Ectodermal cell (in vitro differentiated cells): ENCODE measurements around the gene CDH22.

ENCODE experiments used
- H3K27ac ChIP-seq: 2 replicates; pipeline ENCODE4 v1.7.0; 2013; ENCODE audit warnings: mild to moderate bottlenecking, low read depth, low read length; ENCODE audit not compliant: insufficient read depth, poor library complexity, severe bottlenecking
- H3K27me3 ChIP-seq: 2 replicates; pipeline ENCODE4 v1.7.0; 2013; ENCODE audit warnings: mild to moderate bottlenecking, low read length; ENCODE audit not compliant: insufficient read depth, control insufficient read depth, poor library complexity, severe bottlenecking
- H3K36me3 ChIP-seq: one replicate; pipeline ENCODE4 v1.7.0; 2013; ENCODE audit warnings: low read length; ENCODE audit not compliant: control insufficient read depth, insufficient read depth
- H3K4me1 ChIP-seq: one replicate; pipeline ENCODE4 v1.7.0; 2013; ENCODE audit warnings: low read length; ENCODE audit not compliant: control insufficient read depth, insufficient read depth
- H3K4me3 ChIP-seq: 2 replicates; pipeline ENCODE4 v1.7.0; 2013; ENCODE audit warnings: low read depth, low read length, control low read depth; ENCODE audit not compliant: insufficient read depth
- H3K9me3 ChIP-seq: 2 replicates; pipeline ENCODE4 v1.7.0; 2013; ENCODE audit warnings: mild to moderate bottlenecking, low read length, moderate library complexity; ENCODE audit not compliant: control insufficient read depth
- WGBS, 2 experiments: methylation state at CpG; one replicate each; pipeline ENCODE4 v1.1.7; 2013; ENCODE audit warnings: missing lambda C conversion rate in 2 of 2; 5-methylcytosine and 5-hydroxymethylcytosine counted together

CDH22 gene

DNA sequence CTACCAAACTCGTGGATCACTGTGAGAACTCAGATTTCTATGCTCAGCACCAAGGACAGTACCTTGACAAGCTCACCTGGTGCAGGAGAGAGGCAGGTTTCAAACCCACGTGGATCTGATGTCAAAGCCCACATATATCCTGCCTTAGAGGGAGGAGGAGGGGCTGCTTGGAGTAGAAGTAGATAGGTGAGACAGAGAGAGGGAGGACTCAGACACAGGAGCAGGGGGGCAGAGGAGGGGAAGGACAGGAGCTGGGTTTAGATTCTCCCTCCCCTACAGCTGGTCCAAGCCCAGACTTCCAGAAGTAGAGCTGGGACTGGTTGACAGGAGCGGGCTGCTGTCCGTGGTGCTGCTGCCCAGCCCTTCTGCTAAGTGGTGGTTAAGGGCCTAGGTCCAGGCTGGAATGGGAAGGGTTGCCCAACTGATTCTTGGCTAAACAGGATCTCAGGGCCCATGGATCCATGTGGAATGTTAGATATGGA lies 77.5 kb downstream of the CDH22 start:
- Histone ChIP-seq H3K4me1 (peaks cover 4% of the 10 kb centered on the region), H3K4me3 (no peak overlapping the region), H3K36me3 (no peaks in the 10 kb centered on the region), H3K27ac (no peak overlapping the region), H3K9me3 (no peaks in the 10 kb centered on the region), H3K27me3 (peaks cover 28% of the 10 kb centered on the region)
- 0 to 4% methylated on average over 4 of the region's 4 CpGs for WGBS, 2 experiments

DNA sequence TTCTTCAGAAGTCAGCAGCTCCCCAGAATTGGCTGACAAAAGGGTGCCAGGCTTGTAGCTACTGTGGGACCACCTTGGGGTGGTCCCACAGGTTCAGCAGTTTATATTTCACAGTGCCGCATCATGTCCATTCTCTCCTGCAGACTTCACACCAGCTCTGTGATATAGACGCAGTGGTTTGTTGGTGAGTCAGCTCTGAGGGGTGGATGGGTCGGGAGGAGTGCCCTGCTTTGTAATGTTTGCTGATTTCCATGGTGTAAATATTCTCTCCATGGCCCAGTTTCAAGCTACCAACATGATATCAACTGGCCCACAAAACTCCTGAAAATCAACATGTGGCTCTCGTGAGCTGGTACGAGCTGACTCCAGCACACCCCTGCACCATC lies 78.2 kb downstream of the CDH22 start:
- WGBS, 2 experiments: 74 to 87% methylated on average over 5 of the region's 5 CpGs
- H3K36me3 ChIP-seq: no peaks in the 10 kb centered on the region
- H3K27me3 ChIP-seq: peaks cover 21% of the 10 kb centered on the region
- H3K4me3 ChIP-seq: no peak overlapping the region
- H3K9me3 ChIP-seq: no peaks in the 10 kb centered on the region
- peaks cover 4% of the 10 kb centered on the region for H3K4me1 ChIP-seq
- H3K27ac ChIP-seq: no peak overlapping the region

DNA sequence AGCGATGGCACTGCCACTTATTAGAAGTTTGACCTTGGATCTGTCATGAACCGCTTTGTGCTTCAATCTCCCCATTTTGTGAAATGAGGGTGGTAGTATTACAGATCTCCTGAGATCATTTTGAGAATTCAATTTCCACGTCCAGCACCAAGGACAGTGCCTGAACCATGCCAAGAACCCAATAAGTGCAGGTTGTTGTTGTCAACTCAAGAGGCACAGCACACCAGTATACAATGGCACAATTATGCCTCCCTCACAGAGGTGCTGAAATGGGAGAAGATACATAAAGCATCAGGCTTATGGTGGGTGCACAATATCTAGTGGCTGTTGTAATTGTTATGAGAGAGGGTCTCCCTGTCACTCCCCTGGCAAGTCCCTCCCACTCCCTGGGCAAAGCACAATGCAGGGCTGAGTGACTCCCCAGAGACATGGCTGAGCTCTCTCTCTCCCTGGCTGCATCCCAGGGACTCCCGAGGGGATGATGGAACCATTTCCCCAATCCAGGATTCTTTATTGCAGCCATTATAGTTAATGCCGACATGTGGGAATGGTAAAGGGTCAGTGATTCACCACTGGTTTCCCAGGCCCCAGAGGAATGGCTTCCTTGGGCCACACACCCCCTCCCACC lies 78.7 kb downstream of the CDH22 start:
- no peak overlapping the region for H3K27ac ChIP-seq
- H3K36me3 ChIP-seq: no peaks in the 10 kb centered on the region
- no peaks in the 10 kb centered on the region for H3K9me3 ChIP-seq
- peaks cover 4% of the 10 kb centered on the region for H3K4me1 ChIP-seq
- H3K4me3 ChIP-seq: no peak overlapping the region
- 47 to 52% methylated on average over 5 of the region's 5 CpGs for WGBS, 2 experiments
- peaks cover 18% of the 10 kb centered on the region for H3K27me3 ChIP-seq

DNA sequence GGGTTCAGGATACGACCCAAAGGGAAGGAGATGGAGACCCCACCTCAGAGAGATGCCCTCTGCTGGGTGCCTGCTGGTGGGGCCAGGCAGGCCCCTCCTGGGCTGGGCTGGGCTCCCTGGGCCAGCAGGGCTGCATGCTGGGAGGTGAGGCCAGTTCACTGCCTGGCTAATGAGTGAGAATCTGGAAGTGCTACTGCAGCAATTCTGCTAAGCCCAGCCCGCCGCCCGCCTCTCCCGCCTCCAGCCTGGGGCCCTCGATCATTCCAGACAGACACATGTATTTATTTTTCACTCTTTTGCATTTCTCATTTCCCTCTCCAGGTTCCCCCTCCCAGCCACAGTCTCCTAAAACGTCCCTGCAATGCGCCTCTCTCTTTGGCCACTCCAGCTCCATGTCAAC lies 79.6 kb downstream of the CDH22 start:
- Histone ChIP-seq H3K4me1 (peaks cover 4% of the 10 kb centered on the region), H3K27me3 (peaks cover 11% of the 10 kb centered on the region), H3K36me3 (no peaks in the 10 kb centered on the region), H3K27ac (no peak overlapping the region), H3K4me3 (no peak overlapping the region), H3K9me3 (no peaks in the 10 kb centered on the region)
- WGBS, 2 experiments: 70 to 75% methylated on average over 8 of the region's 8 CpGs

DNA sequence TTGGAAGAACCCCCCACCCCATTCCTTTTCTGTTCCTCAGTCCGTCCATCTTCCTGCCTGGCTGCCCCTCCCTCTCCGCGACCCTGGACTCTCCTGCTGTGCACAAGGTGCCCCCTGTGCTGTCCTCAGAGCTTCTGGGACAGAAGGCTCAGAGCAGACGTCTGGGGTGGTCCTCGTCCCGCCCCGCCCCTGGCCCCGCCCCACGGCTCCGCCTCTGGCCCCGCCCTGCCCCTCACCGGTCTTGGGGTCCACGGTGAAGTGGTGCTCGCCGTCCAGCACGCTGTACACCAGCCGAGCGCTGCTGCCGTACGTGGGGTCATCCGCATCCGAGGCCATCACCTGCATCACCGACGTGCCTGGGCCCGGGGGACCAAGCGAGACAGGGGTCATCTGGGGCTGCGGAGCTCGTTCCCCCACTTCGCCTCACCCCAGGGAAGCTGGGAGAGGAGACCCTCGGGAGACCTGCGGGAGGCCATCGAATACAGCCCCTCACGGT lies 81.0 kb downstream of the CDH22 start:
- H3K4me3 ChIP-seq: no peak overlapping the region
- peaks cover 15% of the 10 kb centered on the region for H3K4me1 ChIP-seq
- H3K27ac ChIP-seq: no peak overlapping the region
- peaks cover 5% of the 10 kb centered on the region for H3K27me3 ChIP-seq
- WGBS, 2 experiments: 76 to 78% methylated on average over 33 of the region's 33 CpGs
- no peaks in the 10 kb centered on the region for H3K9me3 ChIP-seq
- H3K36me3 ChIP-seq: no peaks in the 10 kb centered on the region

GRCh38 chr20:46226602-46227001 lies 81.7 kb downstream of the CDH22 start:
- Histone ChIP-seq H3K27me3 (peaks cover 1% of the 10 kb centered on the region), H3K9me3 (no peaks in the 10 kb centered on the region), H3K36me3 (no peaks in the 10 kb centered on the region), H3K4me1 (peaks cover 22% of the 10 kb centered on the region), H3K4me3 (no peak overlapping the region), H3K27ac (no peak overlapping the region)
- 58 to 63% methylated on average over 8 of the region's 8 CpGs for WGBS, 2 experiments

DNA sequence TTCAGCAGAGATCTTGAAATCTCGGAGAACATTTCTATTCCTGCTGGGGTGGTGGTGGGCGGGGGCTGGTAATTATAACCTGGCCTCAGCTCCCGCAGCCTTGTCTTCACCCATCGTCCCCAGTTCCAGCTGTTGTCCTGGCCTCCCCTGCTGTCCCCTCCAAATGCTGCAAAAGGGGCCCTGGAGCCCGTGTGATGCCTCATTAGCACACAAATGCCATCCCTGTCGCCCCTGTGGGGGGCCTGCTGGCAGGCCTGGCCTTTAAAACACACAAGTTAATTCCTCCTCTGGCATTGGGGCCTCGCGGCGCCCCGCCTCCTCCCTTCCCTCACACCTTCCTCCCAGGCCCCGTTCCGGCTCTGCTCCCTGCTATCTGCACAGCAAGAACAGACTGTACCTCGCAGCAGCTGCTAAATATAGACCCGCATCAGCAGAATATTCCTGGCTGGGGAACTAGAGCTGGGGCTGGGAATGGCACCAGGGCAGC lies 85.7 kb downstream of the CDH22 start:
- no peaks in the 10 kb centered on the region for H3K27me3 ChIP-seq
- H3K27ac ChIP-seq: no peak overlapping the region
- no peaks in the 10 kb centered on the region for H3K36me3 ChIP-seq
- no peaks in the 10 kb centered on the region for H3K9me3 ChIP-seq
- no peak overlapping the region for H3K4me3 ChIP-seq
- H3K4me1 ChIP-seq: peaks cover 36% of the 10 kb centered on the region
- WGBS, 2 experiments: 18 to 19% methylated on average over 14 of the region's 14 CpGs

DNA sequence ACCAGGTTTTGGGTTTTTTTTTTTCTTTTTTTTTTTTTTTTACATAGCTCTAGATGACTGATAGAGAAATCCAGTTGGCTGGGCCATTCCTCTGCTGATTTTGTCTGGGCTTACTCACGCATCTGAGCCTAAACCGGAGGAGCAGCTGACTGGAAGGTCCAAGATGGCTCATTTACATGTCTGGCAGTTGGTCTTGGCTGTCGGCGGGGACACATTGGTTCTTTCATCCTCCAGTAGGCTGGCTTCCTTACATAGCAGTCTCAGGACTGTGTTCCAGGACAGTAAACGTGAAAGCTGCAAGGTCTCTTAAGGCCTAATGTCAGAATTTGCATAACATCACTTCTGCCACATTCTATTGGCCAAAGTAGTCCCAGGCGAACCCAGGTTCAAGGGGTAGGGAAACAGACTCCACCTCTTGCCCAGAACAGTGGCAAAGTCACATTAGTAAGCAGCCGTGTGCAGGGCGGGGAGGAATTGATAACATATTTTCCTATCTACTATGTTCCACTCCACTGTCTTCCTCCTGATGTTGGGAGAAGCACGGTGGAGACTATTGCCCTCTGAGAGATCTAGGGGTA lies 87.0 kb downstream of the CDH22 start:
- Histone ChIP-seq H3K36me3 (no peaks in the 10 kb centered on the region), H3K27ac (peak overlapping the region; percentile 59), H3K4me1 (peaks cover 39% of the 10 kb centered on the region), H3K9me3 (no peaks in the 10 kb centered on the region), H3K4me3 (no peak overlapping the region), H3K27me3 (no peaks in the 10 kb centered on the region)
- 69 to 75% methylated on average over 9 of the region's 9 CpGs for WGBS, 2 experiments

GRCh38 chr20:46220455-46221207 lies 87.7 kb downstream of the CDH22 start:
- Histone ChIP-seq H3K36me3 (no peaks in the 10 kb centered on the region), H3K9me3 (no peaks in the 10 kb centered on the region), H3K27me3 (no peaks in the 10 kb centered on the region), H3K4me3 (no peak overlapping the region), H3K4me1 (peaks cover 45% of the 10 kb centered on the region), H3K27ac (peak overlapping the region; percentile 84)
- 40 to 41% methylated on average over 10 of the region's 10 CpGs for WGBS, 2 experiments

DNA sequence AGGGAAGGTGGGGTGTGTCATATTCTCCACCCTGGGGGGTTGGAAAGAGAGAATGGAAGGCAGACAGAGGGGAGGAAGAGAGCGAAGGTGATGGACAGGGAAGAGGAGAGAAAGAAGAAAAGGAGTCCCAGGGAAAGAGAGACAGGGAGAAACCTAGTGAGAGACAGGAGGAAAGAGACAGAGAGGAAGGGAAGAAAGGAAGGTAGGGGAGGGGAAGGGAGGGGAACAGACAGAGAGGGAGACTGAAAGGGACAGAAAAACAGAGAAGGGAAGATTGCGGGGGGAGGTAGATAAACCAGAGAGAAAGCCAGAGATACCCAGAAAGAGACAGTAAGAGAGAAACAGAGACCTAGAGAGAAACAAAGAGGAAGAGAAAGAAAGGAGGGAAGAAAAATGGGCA lies 88.4 kb downstream of the CDH22 start:
- 85 to 86% methylated on average over 2 of the region's 2 CpGs for WGBS, 2 experiments

More for the DNA sequence above, 88.4 kb downstream of the CDH22 start:
- Histone ChIP-seq H3K36me3 (no peaks in the 10 kb centered on the region), H3K27ac (peak overlapping the region; percentile 84), H3K4me3 (no peak overlapping the region), H3K4me1 (peaks cover 47% of the 10 kb centered on the region), H3K27me3 (no peaks in the 10 kb centered on the region), H3K9me3 (no peaks in the 10 kb centered on the region)
